Measurements from ENCODE around the gene PHEX. TPM values are rescaled to one million over a fixed set of nuclear protein-coding genes. Genes with fewer than 3 reads are reported as not detected.

Gene PHEX
- total RNA-seq, 1 experiment from 2014 or later: 0.27 TPM

- Histone ChIP-seq H3K4me3 (replicated peaks in 1 of 2; ENCODE audit: low read depth in 1 of 2, low read length in 2 of 2) (no peak overlapping the region), H3K27me3 (ENCODE audit: insufficient read depth, low read length) (no peaks in the 10 kb centered on the region), H3K9me2 (ENCODE audit: insufficient read depth) (no peaks in the 10 kb centered on the region), H2AFZ (ENCODE audit: low read depth, low read length, poor library complexity, severe bottlenecking) (no peak overlapping the region), H4K20me1 (ENCODE audit: insufficient read depth) (no peaks in the 10 kb centered on the region; the same call in 1 of the 2 replicates), H3K79me2 (ENCODE audit: insufficient read depth, low read length) (peaks cover 7% of the 10 kb centered on the region; the same call in 1 of the 2 replicates), H3K36me3 (ENCODE audit: control insufficient read depth in 1 of 2, insufficient read depth in 2 of 2, low read length in 2 of 2) (peaks cover 0 to 17% of the 10 kb centered on the region in 2 experiments; a peak in 3 of 4 replicates), H3K4me1 (ENCODE audit: control insufficient read depth in 1 of 2, insufficient read depth in 2 of 2, low read length in 2 of 2) (no peaks in the 10 kb centered on the region), H3K9me3 (ENCODE audit: control insufficient read depth in 1 of 2, insufficient read depth in 1 of 2, low read depth in 1 of 2, low read length in 2 of 2) (no peaks in the 10 kb centered on the region), H3K4me2 (ENCODE audit: low read length) (no peak overlapping the region), H3K9ac (ENCODE audit: low read length) (no peak overlapping the region), H3K27ac (ENCODE audit: low read depth, low read length) (no peak overlapping the region)
- ATAC-seq (no peak), DNase-seq (ENCODE audit: low read depth, low spot score) (no peak)
- POLR2A ChIA-PET: no interaction called here
- RAD21 ChIA-PET (ENCODE audit: low non-redundant PET in 1 of 2, low total read pairs in 2 of 2, uncharacterized antibody in 2 of 2, unreplicated experiment in 2 of 2): no interaction called here
- TF ChIP-seq MAX (IDR thresholded peaks at IDR 0.05) (no peak), SRF (IDR thresholded peaks at IDR 0.05; ENCODE audit: low read depth) (no peak), ZNF274 (IDR thresholded peaks at IDR 0.05; ENCODE audit: low read depth, low read length) (no peak), ZFX (IDR thresholded peaks at IDR 0.05) (no peak), JUND (IDR thresholded peaks at IDR 0.05) (no peak), CEBPB (IDR thresholded peaks at IDR 0.05; ENCODE audit: low read depth) (no peak), FOSL1 (IDR thresholded peaks at IDR 0.05; ENCODE audit: low read depth) (no peak), TCF7L2 (IDR thresholded peaks at IDR 0.05; ENCODE audit: borderline replicate concordance, extremely low read depth, insufficient read depth, insufficient read length) (no peak), CTCF (IDR thresholded peaks at IDR 0.05 in 2 of 3, conservative IDR thresholded peaks at IDR 0.05 in 1 of 3; ENCODE audit: borderline replicate concordance in 1 of 3, insufficient read depth in 1 of 3, low read depth in 2 of 3, low read length in 2 of 3) (no peak), POLR2A (IDR thresholded peaks at IDR 0.05; ENCODE audit: borderline replicate concordance, extremely low read depth, insufficient read depth, insufficient read length) (no peak), EZH2 (IDR thresholded peaks at IDR 0.05) (no peak), RAD21 (IDR thresholded peaks at IDR 0.05; ENCODE audit: low read depth) (no peak), YY1 (IDR thresholded peaks at IDR 0.05; ENCODE audit: extremely low read depth, insufficient replicate concordance, low read depth, low read length) (no peak), POLR2AphosphoS5 (IDR thresholded peaks at IDR 0.05; ENCODE audit: low read depth, low read length) (no peak), EZH2phosphoT487 (IDR thresholded peaks at IDR 0.05; ENCODE audit: borderline replicate concordance) (no peak)
- TF ChIP-seq, protein P1, sequence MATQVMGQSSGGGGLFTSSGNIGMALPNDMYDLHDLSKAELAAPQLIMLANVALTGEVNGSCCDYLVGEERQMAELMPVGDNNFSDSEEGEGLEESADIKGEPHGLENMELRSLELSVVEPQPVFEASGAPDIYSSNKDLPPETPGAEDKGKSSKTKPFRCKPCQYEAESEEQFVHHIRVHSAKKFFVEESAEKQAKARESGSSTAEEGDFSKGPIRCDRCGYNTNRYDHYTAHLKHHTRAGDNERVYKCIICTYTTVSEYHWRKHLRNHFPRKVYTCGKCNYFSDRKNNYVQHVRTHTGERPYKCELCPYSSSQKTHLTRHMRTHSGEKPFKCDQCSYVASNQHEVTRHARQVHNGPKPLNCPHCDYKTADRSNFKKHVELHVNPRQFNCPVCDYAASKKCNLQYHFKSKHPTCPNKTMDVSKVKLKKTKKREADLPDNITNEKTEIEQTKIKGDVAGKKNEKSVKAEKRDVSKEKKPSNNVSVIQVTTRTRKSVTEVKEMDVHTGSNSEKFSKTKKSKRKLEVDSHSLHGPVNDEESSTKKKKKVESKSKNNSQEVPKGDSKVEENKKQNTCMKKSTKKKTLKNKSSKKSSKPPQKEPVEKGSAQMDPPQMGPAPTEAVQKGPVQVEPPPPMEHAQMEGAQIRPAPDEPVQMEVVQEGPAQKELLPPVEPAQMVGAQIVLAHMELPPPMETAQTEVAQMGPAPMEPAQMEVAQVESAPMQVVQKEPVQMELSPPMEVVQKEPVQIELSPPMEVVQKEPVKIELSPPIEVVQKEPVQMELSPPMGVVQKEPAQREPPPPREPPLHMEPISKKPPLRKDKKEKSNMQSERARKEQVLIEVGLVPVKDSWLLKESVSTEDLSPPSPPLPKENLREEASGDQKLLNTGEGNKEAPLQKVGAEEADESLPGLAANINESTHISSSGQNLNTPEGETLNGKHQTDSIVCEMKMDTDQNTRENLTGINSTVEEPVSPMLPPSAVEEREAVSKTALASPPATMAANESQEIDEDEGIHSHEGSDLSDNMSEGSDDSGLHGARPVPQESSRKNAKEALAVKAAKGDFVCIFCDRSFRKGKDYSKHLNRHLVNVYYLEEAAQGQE (IDR thresholded peaks at IDR 0.05; ENCODE audit: low read depth): no peak
- TF ChIP-seq, protein P2, sequence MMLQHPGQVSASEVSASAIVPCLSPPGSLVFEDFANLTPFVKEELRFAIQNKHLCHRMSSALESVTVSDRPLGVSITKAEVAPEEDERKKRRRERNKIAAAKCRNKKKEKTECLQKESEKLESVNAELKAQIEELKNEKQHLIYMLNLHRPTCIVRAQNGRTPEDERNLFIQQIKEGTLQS (IDR thresholded peaks at IDR 0.05): no peak
- no TSS peak for BruUV-seq (replicated peaks)
- CTCF ChIA-PET: no interaction called here
- intact Hi-C loops (cut with micrococcal nuclease): loop anchor here (5.0 kb wide), 3 partner anchors 761 to 1646 kb away; no protein-coding TSS in a partner anchor
Observed at GRCh38 chrX:21986596-21986995, 45.5 kb upstream of the PHEX start.

Data from HCT116 (cell line).